Fibroblast of peridontal ligament (primary cell): ENCODE results near the gene LLGL1.

Experiments used
- DNase-seq: peaks from one replicate; pipeline ENCODE4 v3.0.0-alpha.2; 2010; ENCODE audit errors: extremely low read depth

LLGL1 gene

DNA sequence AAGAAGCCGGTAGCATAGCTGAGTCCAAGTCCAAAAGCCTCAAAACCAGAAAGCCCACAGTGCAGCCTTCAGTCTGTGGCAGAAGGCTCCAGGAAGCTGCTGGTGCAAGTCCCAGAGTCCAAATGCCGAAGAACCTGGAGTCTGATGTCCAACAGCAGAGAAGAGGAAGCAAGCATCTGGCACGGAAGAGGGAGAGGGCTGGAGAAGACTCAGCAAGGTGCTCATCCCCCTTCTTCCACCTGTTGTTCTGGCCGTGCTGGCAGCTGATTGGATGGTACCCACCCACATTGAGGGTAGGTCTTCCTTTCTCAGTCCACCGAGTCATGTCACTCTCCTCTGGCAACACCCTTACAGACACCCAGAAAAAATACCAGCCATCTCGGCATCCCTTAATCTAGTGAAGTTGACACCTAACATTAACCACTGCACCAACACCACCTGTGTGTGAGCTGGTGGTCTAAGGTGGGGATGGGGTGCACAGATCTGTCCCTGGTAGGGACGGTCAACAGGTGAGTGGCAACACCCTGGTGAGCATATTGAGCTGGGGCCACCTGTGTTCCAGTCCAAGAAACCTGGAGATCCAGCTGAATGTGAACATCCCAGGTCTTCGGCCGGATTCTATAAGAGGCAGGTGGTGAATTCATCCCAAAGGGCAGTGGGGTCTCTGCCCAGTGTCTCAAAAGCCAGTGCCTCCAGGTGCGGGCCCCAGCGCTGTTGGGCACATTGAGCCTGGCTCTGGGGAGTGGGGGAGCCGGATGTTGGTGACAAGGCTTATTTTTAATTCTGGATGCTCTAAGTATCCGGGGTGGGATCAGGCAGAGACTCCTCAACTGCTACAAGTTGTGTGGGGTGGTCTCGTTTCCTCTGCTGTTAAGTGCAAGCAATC is 44.9 kb downstream of the LLGL1 start:
- no peak for DNase-seq

DNA sequence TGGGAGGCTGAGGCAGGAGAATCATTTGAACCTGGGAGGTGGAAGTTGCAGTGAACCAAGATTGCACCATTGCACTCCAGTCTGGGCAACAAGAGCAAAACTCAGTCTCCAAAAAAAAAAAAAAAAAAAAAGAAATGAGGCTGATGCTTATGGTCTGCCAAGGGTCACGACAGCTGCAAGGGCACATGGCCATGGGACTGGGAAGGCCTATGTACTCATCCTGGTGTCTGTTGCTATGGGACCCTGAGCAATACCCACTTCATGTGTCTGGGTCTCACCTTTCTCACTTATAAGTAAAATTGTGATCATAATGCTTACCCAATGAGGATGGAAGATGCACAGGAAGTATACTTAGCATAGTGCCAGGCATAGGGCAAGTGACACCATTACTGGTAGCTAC is 51.6 kb downstream of the LLGL1 start:
- DNase-seq, result no peak

DNA sequence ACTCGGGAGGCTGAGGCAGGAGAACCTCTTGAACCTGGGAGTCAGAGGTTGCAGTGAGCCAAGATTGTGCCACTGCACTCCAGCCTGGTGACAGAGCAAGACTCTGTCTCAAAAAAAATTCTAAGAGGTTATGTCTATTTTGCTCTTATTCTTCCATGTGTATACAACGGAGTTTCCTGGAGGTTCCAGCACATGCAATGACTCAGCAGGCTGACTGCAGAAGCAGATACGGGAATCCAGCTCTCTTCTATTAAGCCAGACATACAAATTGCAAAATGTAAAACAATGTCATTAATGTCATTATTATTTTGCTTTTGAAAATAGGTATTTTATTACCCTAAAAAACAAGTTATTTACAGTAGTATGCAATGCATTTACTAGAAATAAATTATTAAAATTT is 53.4 kb downstream of the LLGL1 start:
- DNase-seq, result peak; percentile 19

DNA sequence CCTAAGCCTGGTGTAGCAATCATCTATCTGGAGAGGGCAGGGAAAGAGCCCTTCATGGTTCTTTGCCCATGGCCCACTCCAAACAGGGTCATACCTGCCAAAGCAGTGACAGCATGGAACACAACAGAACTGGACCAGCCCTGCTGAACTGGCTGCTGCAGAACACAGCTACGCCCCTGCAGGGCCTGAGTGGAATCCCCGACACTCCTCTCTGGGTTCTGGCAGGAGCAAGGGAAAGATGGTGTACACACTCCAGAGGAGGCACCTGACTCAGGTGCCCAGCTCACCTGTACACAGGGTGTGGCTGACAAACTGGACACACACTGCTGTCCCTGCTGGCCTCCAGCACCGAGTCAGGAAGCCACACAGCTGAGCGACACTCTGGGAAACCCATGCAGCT is 54.8 kb downstream of the LLGL1 start:
- no peak for DNase-seq

DNA sequence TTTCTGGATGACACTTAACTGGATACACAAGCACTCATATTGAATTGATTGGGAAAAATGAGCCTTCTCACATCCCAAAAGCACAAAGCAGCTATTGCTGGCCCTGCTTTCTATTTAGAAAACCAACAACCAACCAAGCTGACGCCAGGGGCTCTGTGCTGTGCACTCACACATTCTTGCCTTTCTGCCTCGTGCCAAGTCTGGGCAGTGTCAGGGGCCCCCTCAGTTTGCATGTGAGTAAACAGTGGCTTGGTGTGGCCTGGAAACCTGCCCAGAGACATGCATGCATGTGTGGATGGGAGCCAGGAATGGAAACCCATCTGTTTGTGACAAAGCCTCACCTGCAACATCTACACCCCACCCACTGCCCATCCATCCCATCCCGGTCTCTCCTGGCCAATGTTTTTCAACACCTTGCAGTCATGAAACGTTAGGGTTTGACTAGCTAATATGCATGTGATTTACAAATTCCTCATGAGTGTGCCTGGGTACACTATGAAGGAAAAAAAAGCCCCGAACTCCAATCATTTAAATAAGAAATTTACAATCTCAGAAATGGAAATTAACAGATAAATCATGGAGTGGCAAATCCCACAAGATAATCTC is 55.4 kb downstream of the LLGL1 start:
- peak; percentile 15 for DNase-seq

DNA sequence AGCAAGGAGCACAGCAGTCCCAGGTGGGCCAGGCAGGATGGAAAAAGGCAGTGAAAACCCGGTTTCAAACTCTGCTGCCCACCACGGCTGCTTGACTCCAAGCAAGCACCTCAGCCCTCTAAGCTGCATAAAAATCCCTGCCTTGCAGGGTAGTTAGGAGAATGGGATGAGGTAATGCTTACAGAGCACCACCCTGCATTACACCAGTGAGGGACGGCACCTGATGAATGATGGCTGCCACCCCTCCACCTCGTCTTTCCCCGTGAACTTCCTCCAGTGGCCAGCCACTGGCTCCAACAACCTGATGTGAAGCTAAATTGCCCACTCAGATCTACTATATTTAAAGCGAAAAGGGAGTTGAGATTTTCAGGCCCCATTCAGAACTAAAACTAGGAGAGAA is 56.4 kb downstream of the LLGL1 start:
- no peak for DNase-seq

DNA sequence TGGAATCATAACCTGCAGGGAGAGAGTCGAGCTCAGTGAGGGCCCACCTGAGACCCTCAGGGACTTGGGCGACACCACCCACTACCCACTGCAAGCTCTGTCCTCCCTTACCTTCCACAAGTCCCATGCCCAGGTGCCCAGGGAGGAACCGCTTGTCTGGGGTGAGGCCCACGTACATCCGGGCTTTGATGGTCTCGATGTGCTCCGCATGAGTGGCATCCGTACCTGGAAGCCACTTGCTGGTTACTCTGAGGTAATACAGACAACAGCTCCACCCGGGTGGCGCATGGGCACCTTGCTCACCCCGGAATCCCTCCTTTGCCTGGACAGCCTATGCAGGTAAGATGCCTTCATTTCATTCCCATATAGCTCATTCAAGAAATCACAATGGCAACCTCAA is 59.9 kb downstream of the LLGL1 start:
- no peak for DNase-seq

DNA sequence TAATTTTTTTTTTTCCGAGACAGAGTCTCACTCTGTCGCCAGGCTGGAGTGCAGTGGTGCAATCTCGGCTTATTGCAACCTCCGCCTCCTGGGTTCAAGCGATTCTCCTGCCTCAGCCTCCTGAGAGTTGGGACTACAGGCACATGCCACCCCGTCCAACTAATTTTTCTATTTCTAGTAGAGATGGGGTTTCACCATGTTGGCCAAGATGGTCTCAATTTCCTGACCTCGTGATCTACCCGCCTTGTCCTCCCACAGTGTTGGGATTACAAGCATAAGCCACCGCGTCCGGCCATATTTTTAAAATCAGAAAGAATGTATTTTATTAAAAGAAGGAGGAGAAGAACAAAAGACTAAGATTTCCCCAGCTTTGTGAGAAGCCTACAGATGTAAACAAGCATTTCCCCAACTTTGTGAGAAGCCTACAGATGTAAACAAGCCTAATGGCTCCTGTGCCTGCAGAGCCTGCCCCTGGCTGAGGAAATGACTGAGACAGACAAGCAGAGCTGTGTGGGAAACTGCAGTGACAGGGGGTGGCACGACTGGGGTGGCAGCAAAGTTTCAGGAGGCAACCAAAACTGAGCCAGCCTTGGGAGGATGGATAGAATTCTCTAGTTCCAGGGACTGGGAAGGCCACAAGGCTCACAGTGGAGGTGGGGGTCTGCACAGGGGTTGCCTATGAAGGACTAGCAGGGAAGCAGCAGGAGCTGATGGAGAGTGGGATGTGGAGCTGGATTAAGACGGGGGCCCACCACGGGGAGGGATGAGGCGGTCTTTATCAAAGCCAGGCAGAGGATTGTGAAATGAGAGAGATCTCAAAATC is 66.5 kb downstream of the LLGL1 start:
- DNase-seq, result no peak
